KMS-11 (cell line): ENCODE data around the gene PUSL1.
"Not testable (repeated sequence)": the region's sequence is repeated elsewhere in the genome, so short reads cannot be mapped to it uniquely, and the experiment has no call there.

ENCODE experiments used
- H2AFZ ChIP-seq: fragments of 200-600 bp; sonication (generic); 2 replicates; pipeline ENCODE4 v1.6.1; 2016; ENCODE audit warnings: antibody characterized with exemption, mixed run types, low read depth
- H3K27ac ChIP-seq: fragments of 200-600 bp; sonication (generic); 2 replicates; pipeline ENCODE4 v1.6.1; 2016; ENCODE audit warnings: mild to moderate bottlenecking, mixed run types
- H3K27me3 ChIP-seq: fragments of 200-600 bp; sonication (generic); 2 replicates; pipeline ENCODE4 v1.6.1; 2017; ENCODE audit warnings: mild to moderate bottlenecking, low read depth, mixed run types, moderate library complexity; ENCODE audit not compliant: insufficient read depth
- H3K36me3 ChIP-seq: fragments of 200-600 bp; sonication (generic); 2 replicates; pipeline ENCODE4 v1.6.1; 2017; ENCODE audit warnings: mild to moderate bottlenecking, mixed run types; ENCODE audit not compliant: insufficient read depth
- H3K4me1 ChIP-seq: fragments of 200-600 bp; sonication (generic); 2 replicates; pipeline ENCODE4 v1.6.1; 2016; ENCODE audit warnings: mild to moderate bottlenecking, low read depth, mixed run types; ENCODE audit not compliant: poor library complexity, severe bottlenecking
- H3K4me2 ChIP-seq: fragments of 200-600 bp; sonication (generic); 2 replicates; pipeline ENCODE4 v1.7.0; 2016; ENCODE audit warnings: mild to moderate bottlenecking, mixed run types
- H3K4me3 ChIP-seq: fragments of 200-600 bp; sonication (generic); IDR thresholded peaks from 2 replicates; pipeline ENCODE4 v1.6.1; 2017; ENCODE audit warnings: low read depth, low read length, mixed read lengths; ENCODE audit not compliant: insufficient read depth
- H3K79me2 ChIP-seq: fragments of 200-600 bp; sonication (generic); 2 replicates; pipeline ENCODE4 v1.6.1; 2016; ENCODE audit warnings: low read depth, mixed run types; ENCODE audit not compliant: insufficient read depth
- H3K9ac ChIP-seq: fragments of 200-600 bp; sonication (generic); 2 replicates; pipeline ENCODE4 v1.6.1; 2016; ENCODE audit warnings: mild to moderate bottlenecking, mixed run types
- H4K20me1 ChIP-seq: fragments of 200-600 bp; sonication (generic); 2 replicates; pipeline ENCODE4 v1.6.1; 2016; ENCODE audit warnings: mild to moderate bottlenecking, mixed run types; ENCODE audit not compliant: insufficient read depth
- TF ChIP-seq, protein P1 (sequence below): fragments of 200-600 bp; sonication (generic); conservative IDR thresholded peaks from 2 replicates; pipeline ENCODE4 v1.6.1; 2017; ENCODE audit warnings: low read depth, mild to moderate bottlenecking, antibody characterized with exemption, low read length, moderate library complexity, mixed read lengths

The PUSL1 gene

DNA sequence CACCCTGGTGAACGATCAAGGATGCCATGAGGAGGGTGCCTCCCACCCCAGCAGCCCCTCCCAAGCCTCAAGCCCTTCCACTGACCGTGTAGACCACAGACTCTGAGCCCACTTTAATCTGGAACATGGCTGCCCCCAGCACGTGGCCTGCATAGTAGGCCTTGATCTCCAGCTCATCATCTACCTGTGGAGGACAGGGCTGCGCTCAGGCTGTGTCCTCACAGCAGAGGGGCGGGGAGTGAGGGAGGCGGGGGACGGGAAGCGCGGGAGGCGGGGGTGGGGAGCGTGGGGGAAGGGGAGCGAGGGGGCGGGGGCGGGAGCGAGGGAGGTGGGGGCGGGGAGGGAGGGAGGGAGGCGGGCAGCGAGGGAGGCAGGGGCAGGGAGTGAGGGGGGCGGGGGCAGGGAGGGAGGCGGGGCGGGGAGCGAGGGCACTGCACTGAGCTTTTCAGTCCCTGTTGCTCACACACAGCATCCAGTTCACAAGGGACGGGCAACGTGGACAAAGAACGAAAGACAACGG, 7.1 kb downstream of the PUSL1 start:
- no peaks in the 10 kb centered on the region for H3K4me1 ChIP-seq
- H3K36me3 ChIP-seq = no peaks in the 10 kb centered on the region; the same call in 1 of the 2 replicates
- H3K27ac ChIP-seq = no peak overlapping the region
- no peak overlapping the region for H3K9ac ChIP-seq
- no peaks in the 10 kb centered on the region for H4K20me1 ChIP-seq
- TF ChIP-seq, protein P1, sequence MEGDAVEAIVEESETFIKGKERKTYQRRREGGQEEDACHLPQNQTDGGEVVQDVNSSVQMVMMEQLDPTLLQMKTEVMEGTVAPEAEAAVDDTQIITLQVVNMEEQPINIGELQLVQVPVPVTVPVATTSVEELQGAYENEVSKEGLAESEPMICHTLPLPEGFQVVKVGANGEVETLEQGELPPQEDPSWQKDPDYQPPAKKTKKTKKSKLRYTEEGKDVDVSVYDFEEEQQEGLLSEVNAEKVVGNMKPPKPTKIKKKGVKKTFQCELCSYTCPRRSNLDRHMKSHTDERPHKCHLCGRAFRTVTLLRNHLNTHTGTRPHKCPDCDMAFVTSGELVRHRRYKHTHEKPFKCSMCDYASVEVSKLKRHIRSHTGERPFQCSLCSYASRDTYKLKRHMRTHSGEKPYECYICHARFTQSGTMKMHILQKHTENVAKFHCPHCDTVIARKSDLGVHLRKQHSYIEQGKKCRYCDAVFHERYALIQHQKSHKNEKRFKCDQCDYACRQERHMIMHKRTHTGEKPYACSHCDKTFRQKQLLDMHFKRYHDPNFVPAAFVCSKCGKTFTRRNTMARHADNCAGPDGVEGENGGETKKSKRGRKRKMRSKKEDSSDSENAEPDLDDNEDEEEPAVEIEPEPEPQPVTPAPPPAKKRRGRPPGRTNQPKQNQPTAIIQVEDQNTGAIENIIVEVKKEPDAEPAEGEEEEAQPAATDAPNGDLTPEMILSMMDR = no peak
- H3K4me2 ChIP-seq = no peak overlapping the region
- H2AFZ ChIP-seq = no peak overlapping the region
- no peaks in the 10 kb centered on the region for H3K27me3 ChIP-seq
- no peak overlapping the region for H3K4me3 ChIP-seq
- H3K79me2 ChIP-seq = peaks cover 13% of the 10 kb centered on the region; the same call in 1 of the 2 replicates

DNA sequence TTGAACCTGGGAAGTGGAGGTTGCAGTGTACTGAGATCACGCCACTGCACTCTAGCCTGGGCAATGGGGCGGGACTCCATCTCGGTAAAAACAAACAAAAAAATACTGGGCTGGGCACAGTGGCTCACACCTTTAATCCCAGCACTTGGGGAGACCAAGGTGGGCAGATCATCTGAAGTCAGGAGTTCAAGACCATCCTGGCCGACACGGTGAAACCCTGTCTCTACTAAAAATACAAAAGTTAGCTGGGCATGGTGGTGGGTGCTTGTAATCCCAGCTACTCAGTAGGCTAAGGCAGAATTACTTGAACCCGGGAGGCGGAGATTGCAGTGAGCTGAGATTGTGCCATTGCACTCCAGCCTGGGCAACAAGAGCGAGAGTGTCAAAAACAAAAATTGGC, 7.8 kb downstream of the PUSL1 start:
- not testable (repeated sequence) for H3K27me3 ChIP-seq, H3K4me1 ChIP-seq, H3K9ac ChIP-seq, H4K20me1 ChIP-seq, H3K27ac ChIP-seq, H3K36me3 ChIP-seq, H3K4me2 ChIP-seq, H3K4me3 ChIP-seq, H2AFZ ChIP-seq
- peaks cover 20% of the 10 kb centered on the region for H3K79me2 ChIP-seq

DNA sequence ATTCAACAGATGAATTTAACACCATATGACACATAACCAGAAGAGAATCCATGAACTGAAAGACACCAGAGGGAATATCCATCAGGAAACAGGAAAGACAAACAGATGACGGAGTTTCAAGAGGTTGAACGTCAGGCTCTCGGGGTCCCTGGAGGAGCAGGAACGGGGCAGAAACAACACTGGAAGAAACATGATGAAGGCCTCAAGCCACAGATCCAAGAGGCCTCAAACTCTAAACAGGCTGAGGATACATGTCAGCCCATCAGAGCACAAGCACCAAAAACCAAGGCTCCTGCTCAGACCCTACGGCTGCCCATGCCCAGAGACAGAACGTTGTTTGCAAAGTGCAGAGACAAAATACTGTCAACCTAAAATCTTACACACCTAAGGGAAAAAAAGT, 9.0 kb downstream of the PUSL1 start:
- H3K4me1 ChIP-seq = no peaks in the 10 kb centered on the region
- H3K79me2 ChIP-seq = peaks cover 30% of the 10 kb centered on the region
- H3K27ac ChIP-seq = no peak overlapping the region
- H3K4me2 ChIP-seq = no peak overlapping the region
- H4K20me1 ChIP-seq = no peaks in the 10 kb centered on the region
- H3K9ac ChIP-seq = no peak overlapping the region
- no peaks in the 10 kb centered on the region for H3K27me3 ChIP-seq
- H2AFZ ChIP-seq = no peak overlapping the region
- TF ChIP-seq, protein P1 = no peak
- H3K4me3 ChIP-seq = no peak overlapping the region
- no peaks in the 10 kb centered on the region; the same call in 1 of the 2 replicates for H3K36me3 ChIP-seq

DNA sequence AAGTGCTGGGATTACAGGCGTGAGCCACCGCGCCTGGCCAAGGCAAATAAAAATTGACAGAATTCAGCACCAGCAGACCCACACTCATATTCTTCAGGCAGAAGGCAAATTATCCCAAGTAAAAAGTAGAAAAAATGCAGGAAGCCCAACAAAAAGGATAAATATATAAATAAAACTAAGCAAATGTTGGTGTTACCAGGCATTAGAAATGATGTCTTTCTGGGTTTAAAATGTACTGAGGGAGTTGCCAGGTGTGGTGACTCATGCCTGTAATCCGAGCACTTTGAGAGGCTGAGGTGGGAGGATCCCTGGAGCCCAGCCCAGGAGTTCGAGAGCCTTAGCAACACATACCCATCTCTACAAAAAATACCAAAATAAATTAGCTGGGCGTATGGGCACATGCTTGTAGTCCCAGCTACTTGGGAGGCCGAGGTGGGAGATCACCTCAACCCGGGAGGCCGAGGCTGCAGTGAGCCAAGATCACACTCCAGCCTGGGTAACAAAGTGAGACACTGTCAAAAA, 9.8 kb downstream of the PUSL1 start:
- TF ChIP-seq, protein P1 = no peak
- H3K27ac ChIP-seq = no peak overlapping the region
- H3K27me3 ChIP-seq = no peaks in the 10 kb centered on the region
- no peak overlapping the region for H3K4me3 ChIP-seq
- H4K20me1 ChIP-seq = no peaks in the 10 kb centered on the region
- peaks cover 36% of the 10 kb centered on the region for H3K79me2 ChIP-seq
- no peaks in the 10 kb centered on the region; the same call in 1 of the 2 replicates for H3K36me3 ChIP-seq
- peaks cover 5% of the 10 kb centered on the region for H3K4me1 ChIP-seq
- H3K9ac ChIP-seq = no peak overlapping the region
- no peak overlapping the region for H2AFZ ChIP-seq
- no peak overlapping the region for H3K4me2 ChIP-seq
